ENCODE measurements around the gene NCS1.

- TF ChIP-seq CTCF (IDR thresholded peaks at IDR 0.05; ENCODE audit: low read depth, low read length, poor library complexity, severe bottlenecking): no peak
- TF ChIP-seq EZH2phosphoT487 (IDR thresholded peaks at IDR 0.05; ENCODE audit: borderline replicate concordance, low read length): no peak
Observed at GRCh38 chr9:130165579-130165978, 6.6 kb upstream of the NCS1 start.

Measured in DOHH2 (cell line).